ENCODE results near the gene GRHL3.

Gene GRHL3

DNA sequence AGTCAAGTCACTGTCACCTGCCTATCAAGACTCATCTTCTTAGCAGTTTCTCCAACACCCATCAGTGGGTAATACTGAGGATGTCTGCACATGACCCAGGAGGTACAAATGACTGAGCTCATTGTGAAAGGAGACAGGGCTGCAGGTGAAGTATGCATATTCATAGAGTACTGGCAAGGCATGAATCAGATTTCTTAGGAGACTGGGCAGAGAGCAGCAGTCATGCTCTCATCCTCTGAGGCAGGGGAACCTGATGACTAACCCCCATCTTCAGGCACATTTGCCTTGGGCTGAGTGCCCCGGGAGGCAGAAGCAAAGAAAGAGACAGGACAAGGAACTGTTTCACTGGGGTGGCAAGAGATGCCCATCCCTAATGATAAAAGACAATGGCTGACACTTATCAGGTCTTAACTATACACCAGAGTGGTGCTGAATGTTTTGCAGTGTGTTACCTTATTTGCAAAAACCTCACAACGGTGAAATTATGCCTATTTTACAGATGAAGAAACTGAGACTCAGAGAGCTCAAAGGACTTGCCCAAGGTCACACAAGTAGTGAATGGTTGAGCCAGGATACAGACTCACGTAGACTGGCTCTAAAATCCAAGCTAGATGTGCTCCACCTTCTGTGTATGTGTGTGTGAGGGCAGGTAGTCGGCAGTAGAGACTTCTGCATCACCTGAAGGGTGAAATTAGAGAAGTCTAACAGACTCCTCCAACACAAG lies 9.2 kb upstream of the GRHL3 start:
- DNase-seq (ENCODE audit: extremely low spot score) = no peak
- ChIA-PET CTCF (no interaction called here), POLR2A (interaction anchor here (0.7 to 1.1 kb wide), 2 partner anchors 11 to 73 kb away, joined by 3 to 4 read pairs; no protein-coding TSS in a partner anchor)
- TF ChIP-seq SUZ12 (IDR thresholded peaks at IDR 0.05) (no peak), NFRKB (IDR thresholded peaks at IDR 0.05) (no peak), ELF4 (IDR thresholded peaks at IDR 0.05) (no peak), HDGF (IDR thresholded peaks at IDR 0.05; ENCODE audit: borderline replicate concordance) (no peak), TARDBP (IDR thresholded peaks at IDR 0.05) (no peak), ARNT (IDR thresholded peaks at IDR 0.05) (no peak), FOXM1 (IDR thresholded peaks at IDR 0.05; ENCODE audit: borderline replicate concordance) (no peak), CTBP1 (IDR thresholded peaks at IDR 0.05; ENCODE audit: borderline replicate concordance) (no peak), L3MBTL2 (conservative IDR thresholded peaks at IDR 0.05) (no peak), BHLHE40 (IDR thresholded peaks at IDR 0.05; ENCODE audit: borderline replicate concordance) (no peak), FOXK2 (IDR thresholded peaks at IDR 0.05) (no peak), ZNF384 (IDR thresholded peaks at IDR 0.05) (no peak), LEF1 (IDR thresholded peaks at IDR 0.05; ENCODE audit: borderline replicate concordance) (no peak), PKNOX1 (IDR thresholded peaks at IDR 0.05) (no peak), SP1 (IDR thresholded peaks at IDR 0.05) (no peak)

- TF ChIP-seq CTBP1 (IDR thresholded peaks at IDR 0.05; ENCODE audit: borderline replicate concordance) (no peak), FOXM1 (IDR thresholded peaks at IDR 0.05; ENCODE audit: borderline replicate concordance) (no peak), ARNT (IDR thresholded peaks at IDR 0.05) (no peak), FOXA1 (IDR thresholded peaks at IDR 0.05) (no peak), SP1 (IDR thresholded peaks at IDR 0.05) (no peak), SUZ12 (IDR thresholded peaks at IDR 0.05) (no peak), L3MBTL2 (conservative IDR thresholded peaks at IDR 0.05) (no peak), ELF4 (IDR thresholded peaks at IDR 0.05) (no peak), ZNF384 (IDR thresholded peaks at IDR 0.05) (no peak), BHLHE40 (IDR thresholded peaks at IDR 0.05; ENCODE audit: borderline replicate concordance) (no peak), HDGF (IDR thresholded peaks at IDR 0.05; ENCODE audit: borderline replicate concordance) (no peak), TARDBP (IDR thresholded peaks at IDR 0.05) (no peak), PKNOX1 (IDR thresholded peaks at IDR 0.05) (no peak), LEF1 (IDR thresholded peaks at IDR 0.05; ENCODE audit: borderline replicate concordance) (no peak), NFRKB (IDR thresholded peaks at IDR 0.05) (no peak)
- no peak for DNase-seq (ENCODE audit: extremely low spot score)
- ChIA-PET POLR2A (no interaction called here), CTCF (no interaction called here)
These were observed 7.9 kb upstream of the GRHL3 start for GRCh38 chr1:24311234-24311633.

DNA sequence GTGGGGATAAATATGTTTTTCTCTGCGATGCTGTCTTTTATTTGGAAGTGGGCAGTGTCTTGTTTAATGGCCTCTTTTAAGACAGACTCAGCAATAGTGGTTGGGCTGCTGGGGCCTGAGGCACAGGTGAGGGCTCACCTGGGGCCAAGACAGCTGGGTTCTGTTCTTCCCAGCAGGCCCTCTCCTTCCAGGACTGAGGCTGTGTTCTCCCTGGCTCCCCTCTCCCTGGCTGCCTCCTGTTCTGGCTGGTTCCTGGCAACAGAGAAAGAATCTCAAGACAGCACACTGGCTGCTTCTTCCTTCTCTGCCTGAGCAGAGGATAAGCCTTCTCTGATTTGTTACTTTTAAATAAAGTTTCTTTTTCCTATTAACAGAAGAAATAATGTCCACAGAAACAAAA lies 7.4 kb upstream of the GRHL3 start:
- CTCF ChIA-PET = interaction anchor here (0.6 to 1.5 kb wide), 2 partner anchors 80 to 1537 kb away, joined by 4 read pairs; no protein-coding TSS in a partner anchor
- POLR2A ChIA-PET = interaction anchor here (1.6 kb wide), 1 partner anchor 10 kb away, joined by 9 read pairs; no protein-coding TSS in a partner anchor
- DNase-seq (ENCODE audit: extremely low spot score) = no peak
- TF ChIP-seq LEF1 (IDR thresholded peaks at IDR 0.05; ENCODE audit: borderline replicate concordance) = no peak

DNA sequence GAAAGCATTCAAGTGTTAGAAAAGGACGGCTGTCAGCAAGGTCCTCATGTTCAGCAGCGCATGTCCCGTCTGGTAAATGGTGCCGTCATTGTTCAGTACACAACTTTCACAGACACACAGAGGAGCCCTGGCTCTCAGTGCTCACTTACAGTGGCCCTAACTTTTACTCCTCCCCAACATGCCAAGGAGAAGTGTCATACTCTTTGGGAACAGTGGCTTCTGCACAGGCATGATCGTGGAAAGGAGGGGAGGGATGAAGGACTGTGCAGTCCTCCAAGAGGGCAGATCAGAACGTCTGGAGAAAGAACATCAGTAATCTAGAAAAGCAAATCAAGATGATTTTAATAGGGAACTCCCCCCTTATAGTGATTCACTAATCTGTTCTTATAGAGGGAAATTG lies 3.8 kb upstream of the GRHL3 start:
- POLR2A ChIA-PET = no interaction called here
- no peak for DNase-seq (ENCODE audit: extremely low spot score)
- TF ChIP-seq SUZ12 (IDR thresholded peaks at IDR 0.05) (no peak), L3MBTL2 (conservative IDR thresholded peaks at IDR 0.05) (no peak), BHLHE40 (IDR thresholded peaks at IDR 0.05; ENCODE audit: borderline replicate concordance) (no peak), FOXK2 (IDR thresholded peaks at IDR 0.05) (no peak), PKNOX1 (IDR thresholded peaks at IDR 0.05) (no peak), NFRKB (IDR thresholded peaks at IDR 0.05) (no peak), CTBP1 (IDR thresholded peaks at IDR 0.05; ENCODE audit: borderline replicate concordance) (no peak), HDGF (IDR thresholded peaks at IDR 0.05; ENCODE audit: borderline replicate concordance) (no peak), SP1 (IDR thresholded peaks at IDR 0.05) (no peak), ELF4 (IDR thresholded peaks at IDR 0.05) (no peak), FOXM1 (IDR thresholded peaks at IDR 0.05; ENCODE audit: borderline replicate concordance) (no peak), LEF1 (IDR thresholded peaks at IDR 0.05; ENCODE audit: borderline replicate concordance) (no peak), ZNF384 (IDR thresholded peaks at IDR 0.05) (no peak), FOXA1 (IDR thresholded peaks at IDR 0.05) (no peak), ARNT (IDR thresholded peaks at IDR 0.05) (no peak), TARDBP (IDR thresholded peaks at IDR 0.05) (no peak)
- CTCF ChIA-PET = no interaction called here

DNA sequence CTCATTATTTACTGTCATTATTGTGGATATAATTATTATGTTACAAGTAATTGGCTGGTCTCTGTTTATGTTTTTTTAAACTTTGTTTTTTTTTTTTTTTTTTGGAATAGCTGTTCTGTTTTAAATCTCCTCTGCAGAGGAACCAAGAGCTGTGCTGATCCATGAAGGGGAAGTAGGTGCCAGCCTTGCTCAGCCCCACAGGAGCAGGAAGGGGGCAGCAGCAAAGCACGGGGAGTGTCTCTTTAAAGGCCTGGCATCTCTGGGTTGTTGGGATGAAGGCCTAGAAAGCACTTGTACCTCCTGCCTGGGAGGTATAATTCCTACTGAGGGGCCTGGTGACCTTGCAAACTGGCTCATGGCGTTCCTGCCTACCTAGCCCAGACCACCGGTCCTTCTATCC lies 2.5 kb upstream of the GRHL3 start:
- TF ChIP-seq FOXK2 (IDR thresholded peaks at IDR 0.05) (no peak), LEF1 (IDR thresholded peaks at IDR 0.05; ENCODE audit: borderline replicate concordance) (no peak), FOXM1 (IDR thresholded peaks at IDR 0.05; ENCODE audit: borderline replicate concordance) (no peak), NFRKB (IDR thresholded peaks at IDR 0.05) (no peak), BHLHE40 (IDR thresholded peaks at IDR 0.05; ENCODE audit: borderline replicate concordance) (no peak), HDGF (IDR thresholded peaks at IDR 0.05; ENCODE audit: borderline replicate concordance) (no peak), CTBP1 (IDR thresholded peaks at IDR 0.05; ENCODE audit: borderline replicate concordance) (no peak), ARNT (IDR thresholded peaks at IDR 0.05) (no peak), TARDBP (IDR thresholded peaks at IDR 0.05) (no peak), ZNF384 (IDR thresholded peaks at IDR 0.05) (no peak), SUZ12 (IDR thresholded peaks at IDR 0.05) (no peak), ELF4 (IDR thresholded peaks at IDR 0.05) (no peak), PKNOX1 (IDR thresholded peaks at IDR 0.05) (no peak), SP1 (IDR thresholded peaks at IDR 0.05) (no peak)
- no peak for DNase-seq (ENCODE audit: extremely low spot score)
- ChIA-PET POLR2A (interaction anchor here (0.7 kb wide), 1 partner anchor 8 kb away, joined by 3 read pairs; no protein-coding TSS in a partner anchor), CTCF (interaction anchor here (1.3 kb wide), 1 partner anchor 11 kb away, joined by 6 read pairs; no protein-coding TSS in a partner anchor)
